GM19035 (cell line): ENCODE results near the gene FOXJ1.

ENCODE experiments used
- ATAC-seq: cut with Tn5 transposase; IDR thresholded peaks from one replicate; pipeline ENCODE4 v1.9.1; 2021; ENCODE audit not compliant: unreplicated experiment

Gene FOXJ1

DNA sequence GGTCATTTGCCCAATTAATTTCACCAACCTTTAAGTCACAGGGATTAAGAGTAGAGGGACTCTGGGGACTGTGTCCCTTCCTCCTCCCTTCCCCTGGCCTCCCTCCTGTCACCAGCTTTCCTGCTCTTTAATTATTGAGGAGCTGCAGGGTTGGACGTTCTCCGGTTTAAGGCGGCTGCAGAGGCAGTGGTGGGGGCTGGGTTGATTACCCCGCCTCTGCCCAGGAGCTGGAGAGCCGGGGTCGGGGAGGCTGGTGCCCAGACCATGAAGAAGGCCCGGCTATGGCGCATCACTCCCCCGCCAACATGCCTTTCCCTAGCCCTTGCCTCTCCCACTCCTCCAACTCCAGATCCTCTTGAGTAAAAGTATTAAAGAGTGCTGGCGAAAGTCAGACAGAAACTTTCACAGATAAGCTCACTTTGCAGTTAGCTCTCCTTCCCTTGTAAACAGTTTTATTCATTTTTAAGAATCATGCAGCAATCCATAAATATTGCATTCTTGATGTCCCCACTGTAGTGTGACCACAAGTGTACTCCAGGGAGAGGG lies 1.1 kb upstream of the FOXJ1 start:
- ATAC-seq = no peak

DNA sequence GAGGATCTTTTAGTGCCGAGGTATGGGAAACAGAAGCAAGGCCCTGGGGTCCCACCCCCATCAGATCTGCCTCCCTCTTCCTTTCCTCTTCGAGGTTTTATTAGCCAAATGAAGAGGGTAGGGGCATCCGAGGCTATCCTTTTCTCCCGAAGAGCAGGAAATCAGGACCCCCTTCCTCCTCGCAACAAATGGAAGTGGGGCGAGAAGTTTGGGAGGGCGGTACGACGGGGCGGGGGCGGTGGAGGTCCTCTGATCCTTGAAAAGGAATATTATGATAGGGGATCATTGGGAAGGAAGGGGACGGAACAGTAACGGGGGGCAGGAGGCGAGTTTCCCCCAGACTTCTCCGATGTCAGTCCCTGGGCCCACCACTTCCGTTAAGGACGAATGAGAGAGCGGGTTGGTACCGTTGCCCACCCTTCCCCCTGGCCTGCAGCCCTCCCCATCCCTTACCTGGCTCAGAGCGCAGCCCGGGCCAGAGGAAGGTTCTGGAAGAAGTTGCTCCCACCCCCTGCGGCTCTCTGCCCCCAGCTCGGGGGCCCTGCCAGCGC lies 309 bp downstream of the FOXJ1 start:
- ATAC-seq = no peak

DNA sequence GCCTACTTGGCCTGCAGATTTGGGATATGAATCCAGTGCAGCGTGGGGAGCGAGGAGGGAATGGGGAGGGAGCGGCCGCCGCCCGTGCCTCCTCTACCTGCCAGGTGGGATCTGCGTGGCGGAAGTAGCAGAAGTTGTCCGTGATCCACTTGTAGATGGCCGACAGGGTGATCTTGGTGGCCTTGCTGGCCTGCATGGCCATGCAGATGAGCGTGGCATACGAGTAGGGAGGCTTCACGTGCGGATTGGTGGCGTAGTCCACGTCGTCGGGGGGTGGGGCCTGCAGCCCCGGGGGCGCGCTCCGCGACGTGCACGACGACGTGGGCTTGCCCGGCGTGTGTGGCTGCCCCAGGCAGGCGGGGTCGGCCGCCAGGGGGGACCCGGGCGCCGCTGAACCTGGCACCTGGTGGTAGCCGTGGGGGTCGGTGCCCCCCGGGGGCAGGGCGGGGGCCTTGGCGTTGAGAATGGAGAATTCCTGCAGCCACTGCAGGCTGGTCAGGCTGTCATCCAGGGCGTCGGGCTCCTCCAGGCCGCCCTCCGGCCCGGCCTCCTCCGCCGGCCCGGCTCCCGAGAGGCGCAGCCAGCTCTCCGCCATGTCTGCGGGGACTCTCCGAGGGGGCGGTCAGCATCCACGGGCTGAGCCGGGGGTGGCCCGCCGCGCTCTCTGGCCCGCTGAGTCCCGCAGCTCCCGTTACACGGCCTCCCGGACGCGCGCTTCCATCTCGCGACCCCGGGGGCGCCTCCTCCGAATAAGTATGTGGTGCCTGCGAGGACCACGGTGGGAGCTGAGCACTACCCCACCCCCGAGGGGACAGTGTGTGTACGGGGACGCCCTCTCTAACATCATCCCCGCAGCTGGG lies 1.0 kb downstream of the FOXJ1 start:
- no peak for ATAC-seq

DNA sequence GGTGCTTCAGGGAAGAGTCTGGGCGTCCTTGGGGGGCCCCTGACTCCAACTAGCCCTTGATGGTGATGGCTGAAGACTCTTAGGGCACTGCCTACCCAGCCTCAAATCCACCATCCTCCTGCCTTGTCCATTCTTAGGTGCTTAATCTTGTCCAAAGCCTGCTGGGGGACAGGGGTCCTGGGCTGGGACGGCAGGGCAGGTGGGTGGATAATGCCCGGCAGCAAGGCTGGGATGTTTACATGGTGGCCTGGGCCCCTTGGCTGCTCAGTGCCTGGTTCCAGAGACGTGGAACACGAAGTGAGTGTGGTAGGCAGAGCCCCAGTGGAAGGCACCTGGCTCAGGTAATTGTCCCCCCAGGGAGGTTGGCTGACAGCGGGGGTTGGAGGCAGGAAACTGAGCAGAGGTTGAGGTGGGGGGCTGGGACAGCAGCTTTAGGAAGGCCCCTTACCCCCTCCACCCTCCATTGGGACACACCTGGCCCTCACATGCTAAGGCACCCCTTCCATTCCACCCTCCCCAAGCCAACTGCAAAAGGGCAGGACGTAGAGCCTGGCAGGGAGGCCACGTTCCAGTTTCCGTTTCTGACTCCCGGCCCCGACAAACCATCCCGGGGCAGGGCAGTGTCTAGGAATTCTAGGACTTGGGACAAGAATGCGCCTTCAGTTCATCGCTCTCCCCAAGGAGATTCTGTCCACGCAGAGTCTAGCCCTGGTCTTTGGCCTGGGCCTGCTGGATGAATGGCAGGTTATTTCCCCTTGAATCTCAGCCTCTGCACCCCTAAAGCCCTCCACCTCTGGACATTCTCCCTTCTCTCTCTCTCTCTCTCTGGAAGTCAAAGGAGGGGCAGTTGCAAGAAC lies 1.9 kb downstream of the FOXJ1 start:
- ATAC-seq = no peak

DNA sequence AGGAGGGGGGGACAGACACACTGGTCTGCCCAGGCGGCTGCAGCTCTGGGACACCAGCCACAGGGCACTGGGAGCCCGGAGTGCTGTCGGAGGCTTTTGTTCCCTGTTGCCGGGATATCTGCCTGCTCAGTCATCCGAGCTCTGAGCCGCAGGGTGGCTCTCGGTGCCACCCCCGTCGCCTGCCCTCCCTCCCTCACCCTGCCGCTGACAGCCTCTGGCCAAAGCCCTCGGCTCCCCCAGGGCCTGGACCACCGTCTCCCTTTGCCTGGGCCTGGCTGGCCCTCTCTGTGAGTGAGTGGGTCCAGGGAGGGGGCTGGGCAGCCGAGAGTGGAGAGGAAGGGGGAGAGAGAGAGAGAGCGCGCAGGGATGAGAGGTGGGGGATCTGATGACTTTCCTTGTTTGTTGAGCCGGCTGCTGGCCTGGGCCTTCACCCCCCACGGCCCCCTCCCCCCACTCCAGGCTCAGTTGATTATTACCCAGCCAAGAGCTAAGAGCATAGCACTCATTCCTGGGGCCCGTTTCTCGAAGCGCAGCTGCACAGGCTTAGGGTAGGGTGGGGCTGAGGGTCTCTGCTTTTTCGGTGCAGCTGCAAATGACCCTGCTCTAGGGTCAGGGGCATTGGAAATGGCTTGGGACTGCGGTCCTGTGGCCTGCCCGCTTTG lies 2.7 kb downstream of the FOXJ1 start:
- ATAC-seq = no peak

DNA sequence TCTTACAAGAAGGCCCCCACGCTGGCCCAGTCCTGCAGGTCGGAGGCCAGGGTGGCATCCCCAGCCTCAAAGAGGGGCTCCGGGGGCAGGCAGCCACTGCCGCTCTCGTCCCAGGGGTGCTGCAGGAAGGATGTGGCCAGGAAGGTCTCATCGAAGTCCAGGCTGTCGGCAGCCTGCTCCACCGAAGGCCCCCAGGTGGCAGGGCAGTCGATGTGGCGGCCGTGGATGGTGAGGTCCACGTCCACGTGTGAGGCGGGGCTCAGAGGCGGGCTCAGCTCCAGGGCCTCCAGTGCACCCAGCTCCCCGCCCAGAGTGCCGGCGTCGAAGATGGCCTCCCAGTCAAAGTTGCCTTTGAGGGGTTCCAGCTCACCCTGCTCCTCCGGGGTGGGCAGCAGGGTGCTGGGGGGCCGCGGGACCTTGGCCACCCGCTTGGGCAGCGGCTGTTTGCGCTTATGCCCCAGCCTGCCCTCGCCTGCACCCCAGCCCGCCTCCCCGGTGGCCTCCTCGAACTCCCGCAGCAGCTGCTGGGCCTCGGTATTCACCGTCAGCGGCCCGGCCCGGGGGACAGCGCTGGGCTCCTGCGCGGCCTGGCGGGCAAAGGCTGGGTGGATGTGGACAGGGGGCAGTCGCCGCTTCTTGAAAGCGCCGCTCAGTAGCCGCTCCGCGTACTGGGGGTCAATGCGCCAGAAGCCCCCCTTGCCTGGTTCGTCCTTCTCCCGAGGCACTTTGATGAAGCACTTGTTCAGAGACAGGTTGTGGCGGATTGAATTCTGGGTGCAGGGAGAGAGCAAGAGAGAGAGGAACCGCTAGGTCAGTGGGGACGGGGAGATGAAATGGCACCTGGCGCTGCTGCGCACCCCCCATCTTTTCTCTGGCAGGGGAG lies 3.5 kb downstream of the FOXJ1 start:
- ATAC-seq = no peak

DNA sequence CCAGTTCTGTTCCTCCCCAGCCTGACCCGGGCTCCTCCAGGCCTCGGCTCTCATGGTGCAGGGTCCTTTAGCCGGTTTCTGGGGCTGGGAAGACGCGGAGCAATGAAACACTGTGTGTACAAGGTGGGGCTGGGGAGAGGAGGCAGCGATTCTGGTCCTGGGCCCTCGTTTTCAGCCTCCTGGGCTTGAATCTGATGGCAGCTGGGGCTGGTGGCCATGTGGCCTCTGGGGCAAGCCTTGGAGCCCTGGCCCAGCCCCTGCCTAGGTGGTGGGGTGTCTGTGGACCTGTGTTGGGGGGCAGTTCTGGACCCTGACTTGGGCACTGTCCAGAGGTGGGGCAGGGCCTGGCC lies 4.1 kb downstream of the FOXJ1 start:
- no peak for ATAC-seq

DNA sequence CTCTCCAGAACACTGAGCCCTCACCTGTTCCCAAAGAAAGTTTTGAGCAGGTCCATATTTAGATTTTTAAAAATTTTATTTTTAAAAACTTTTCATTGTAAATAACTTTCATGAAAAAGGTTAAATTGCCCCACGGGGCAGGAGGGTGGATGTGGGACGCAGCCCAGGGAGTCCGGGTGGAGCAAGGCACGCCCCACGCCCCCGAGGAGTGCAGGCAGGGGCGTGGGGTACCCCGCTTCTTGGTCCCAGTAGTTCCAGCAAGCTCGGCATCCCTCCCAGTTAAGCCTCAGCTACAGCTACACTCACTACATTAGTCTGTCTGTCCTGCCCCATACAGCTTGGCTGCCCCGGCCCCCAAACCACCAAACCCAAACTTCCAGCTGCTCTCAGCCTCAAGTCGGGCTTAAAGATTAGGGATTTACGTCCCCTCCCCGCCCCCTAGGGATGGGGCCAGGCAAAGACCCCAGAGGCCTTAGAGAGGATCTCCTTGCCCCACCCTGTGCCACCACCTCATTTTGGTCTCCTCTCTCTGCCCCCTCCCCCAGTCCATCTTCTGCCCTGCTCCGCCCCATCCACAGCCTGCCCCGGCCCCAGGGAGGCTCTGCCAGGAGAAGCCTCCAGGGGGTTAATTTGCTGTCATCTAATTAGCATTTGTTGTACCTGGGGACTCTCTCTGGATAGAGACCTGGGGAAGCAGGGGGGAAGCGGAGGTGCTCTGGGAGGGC lies 4.6 kb downstream of the FOXJ1 start:
- no peak for ATAC-seq

DNA sequence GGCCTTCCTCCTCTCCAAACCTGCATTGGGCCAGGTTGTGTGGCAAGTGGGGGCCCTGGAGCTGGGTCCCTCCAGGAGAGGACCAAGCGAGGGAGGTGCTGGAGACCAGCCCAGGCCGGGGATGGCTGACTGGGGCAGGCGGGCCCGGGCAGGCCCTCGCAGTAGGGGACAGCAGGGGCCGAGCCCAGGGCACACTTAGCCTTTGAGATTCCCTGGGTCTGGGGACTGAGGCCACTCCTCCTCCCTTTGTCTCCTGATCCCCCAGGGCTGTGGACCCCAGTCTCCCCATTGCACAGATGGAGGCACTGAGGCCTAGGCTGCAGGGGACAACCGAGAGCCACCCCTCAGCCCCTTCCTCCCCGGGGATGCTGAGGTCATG lies 5.2 kb downstream of the FOXJ1 start:
- no peak for ATAC-seq

DNA sequence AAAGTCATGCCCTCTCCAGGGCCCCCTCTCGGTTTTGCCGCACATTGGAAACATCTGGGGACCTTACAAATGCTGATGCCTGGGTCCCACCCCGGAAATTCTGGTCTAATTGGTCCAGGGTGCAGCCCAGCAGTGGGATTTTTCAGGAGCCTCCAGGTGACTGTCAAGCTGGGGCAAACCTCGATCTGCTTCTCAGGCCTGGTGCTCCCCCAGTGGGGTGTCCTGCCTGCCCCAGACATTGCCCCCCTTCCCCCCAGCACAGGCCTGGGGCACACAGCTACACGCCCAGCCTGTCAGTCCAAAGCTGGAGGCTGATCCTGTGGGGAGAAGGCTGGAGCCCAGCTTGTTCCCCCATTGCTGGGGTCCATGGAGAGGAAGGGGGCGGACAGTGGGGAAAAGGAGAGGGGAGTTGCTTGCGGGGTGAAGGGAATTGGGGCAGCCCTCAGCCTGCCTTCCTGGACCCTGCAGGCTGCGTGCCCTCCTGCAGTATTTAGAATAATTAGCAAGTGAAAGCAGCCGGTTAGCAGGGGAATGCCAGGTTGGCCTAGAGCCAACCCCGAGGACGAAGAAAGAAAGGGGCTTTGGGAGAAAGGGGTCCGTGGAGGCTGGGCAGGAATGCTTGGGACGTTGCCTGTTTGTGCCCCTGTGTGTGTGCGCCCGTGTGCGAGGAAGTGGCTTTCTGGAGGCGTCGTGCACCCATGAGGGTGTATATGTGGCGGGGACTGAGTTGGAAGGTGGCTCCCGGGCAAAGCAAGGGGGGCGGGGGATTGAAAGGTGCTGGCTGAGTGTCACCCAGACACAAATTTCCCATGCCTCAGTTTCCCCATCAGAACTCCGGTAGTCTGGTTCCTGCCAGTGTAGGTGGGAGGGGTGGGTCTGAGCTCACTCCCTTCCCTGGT lies 5.9 kb downstream of the FOXJ1 start:
- no peak for ATAC-seq

DNA sequence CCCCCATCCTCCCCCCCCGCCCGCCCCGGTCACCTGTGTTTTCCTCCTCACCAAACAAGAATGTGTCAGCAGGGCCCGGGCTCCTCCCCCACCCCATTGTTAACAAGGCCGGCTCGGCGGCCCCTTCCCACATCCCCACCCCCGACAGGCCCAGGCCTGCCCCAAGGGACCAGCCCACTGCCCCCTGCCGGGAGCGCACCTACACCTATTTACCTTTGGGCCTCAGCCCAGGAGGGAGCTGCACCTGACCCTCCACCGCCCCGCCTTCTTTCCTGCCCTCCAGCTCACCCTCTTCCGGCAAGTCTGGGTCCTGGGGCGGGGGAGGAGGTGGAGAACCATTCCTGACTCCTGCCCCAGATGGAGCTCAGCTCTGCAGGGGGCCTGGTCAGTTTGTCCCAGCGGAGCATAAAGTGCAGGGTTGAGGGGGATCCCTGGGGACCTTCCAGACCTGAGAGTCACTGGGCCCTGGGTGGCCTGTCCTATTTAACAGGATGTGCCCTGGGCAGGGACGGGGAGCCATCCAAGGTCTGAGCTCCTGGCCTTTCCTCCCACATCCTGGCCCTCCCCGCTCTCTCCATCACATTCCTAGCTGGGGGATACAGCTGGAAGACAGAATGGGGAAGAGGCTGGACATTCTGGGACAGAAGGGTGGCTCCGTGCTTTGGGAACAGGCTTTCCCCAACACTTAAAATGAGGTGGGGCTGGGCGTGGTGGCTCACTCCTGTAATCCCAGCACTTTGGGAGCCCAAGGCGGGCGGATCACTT lies 8.3 kb downstream of the FOXJ1 start:
- no peak for ATAC-seq

DNA sequence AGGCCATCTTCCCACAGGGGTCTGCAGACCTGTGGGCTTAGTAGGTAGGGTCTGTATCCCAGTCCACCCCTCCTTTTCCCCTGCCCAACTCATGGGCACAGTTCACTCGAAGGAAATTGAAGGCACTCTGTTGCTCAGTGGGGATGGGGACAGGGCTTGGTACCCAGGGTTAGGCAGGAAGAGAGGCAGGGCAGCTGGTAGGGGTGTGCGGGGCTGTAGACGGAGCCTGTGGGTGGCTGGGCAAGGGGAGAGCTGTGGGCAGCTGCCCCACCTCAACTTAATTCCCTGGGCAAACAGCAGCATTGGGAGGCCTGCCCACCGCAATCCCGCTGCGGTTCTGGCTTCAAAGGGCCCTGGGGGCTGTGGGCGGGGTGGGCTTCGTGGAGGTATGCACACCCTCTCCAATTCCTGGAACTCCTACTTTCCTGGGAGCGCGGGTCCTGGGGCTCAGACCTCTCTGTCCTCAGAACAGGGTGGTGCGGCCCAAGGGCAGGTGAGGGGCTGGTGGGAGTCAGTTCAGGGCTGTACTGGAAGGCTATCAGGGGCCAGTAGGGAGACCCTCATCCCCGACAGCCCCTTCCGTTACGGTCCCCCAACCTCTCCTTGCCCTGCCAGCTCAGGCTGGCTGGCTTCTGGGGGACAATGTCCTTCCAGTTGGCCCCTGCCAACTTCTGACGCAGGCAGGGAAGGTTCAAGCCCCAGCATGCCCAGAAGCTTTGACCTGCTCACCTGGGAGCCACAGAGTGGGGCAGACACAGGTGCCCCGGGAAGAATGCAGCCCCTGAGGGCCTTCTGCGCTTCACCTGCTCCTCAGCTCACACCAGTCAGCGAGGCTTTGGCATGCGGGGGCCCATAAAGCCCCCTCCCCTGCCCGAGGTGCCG lies 9.1 kb downstream of the FOXJ1 start:
- no peak for ATAC-seq

DNA sequence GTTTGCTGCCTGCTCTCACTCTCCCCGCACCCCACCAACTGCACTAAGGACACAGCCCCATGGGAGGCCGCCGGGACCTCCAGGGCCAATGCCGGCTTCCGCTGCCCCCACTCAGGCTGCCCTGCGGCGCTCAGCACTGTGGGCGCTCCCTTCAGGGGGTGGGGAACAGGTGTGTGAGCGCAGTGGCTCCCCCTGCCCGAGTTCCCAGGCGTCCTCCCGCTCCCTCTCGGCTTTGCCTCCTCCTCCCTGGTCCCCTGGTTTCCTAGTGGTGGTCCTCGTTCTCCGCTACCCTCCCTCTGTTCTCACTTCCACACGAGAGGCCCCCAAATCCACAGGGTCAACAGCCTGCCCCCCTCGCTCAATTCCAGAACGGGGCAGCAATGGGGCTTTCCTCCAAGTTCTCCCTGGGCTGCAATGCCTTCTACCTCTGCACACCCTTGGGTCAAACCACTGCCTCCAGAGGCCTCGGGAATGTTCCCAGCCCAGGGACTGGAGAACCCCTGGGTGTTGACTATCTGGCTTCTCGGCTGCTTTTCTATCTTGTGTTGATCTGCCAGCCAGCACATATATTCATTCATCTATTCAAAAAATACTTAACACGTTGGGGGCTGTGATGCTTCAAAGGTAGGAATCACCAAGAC lies 9.9 kb downstream of the FOXJ1 start:
- no peak for ATAC-seq

DNA sequence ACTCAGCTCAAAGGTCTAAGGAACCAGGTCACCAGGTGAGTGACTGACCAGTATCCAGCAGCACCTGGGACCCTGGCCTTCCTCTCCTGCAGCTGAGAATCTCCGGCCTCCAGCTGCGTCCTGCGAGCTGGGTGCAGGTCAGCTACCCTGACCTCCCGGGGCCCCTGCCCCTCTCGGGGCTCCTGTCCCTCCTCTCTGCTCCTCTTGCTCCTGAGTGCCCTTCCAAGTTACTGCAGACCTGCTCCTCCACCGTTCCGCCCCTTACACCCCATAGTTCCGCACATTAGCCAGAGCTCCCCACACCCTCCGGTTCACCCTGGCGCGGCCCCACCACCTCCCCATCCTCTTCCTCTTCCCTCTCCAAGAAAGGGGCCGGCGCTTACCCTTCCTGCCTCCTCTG lies 10.6 kb downstream of the FOXJ1 start:
- no peak for ATAC-seq

DNA sequence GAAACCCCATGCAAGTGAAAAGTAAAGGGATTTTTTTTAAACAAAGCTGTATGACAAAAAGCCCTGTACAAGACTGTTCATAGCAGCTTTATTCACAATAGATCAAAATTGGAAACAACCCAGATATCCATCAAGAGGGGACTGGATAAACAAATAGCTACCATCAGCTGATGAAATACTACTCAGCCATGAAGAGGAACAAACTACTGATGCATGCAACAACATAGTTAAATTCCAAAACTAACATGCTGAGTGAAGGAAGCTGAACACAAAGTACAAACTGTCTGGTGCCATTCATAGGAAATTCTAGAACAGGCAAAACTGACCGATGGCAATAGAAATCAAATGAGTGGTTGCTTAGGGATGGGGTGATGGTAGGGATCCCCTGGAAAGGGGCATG lies 15.1 kb downstream of the FOXJ1 start:
- no peak for ATAC-seq

DNA sequence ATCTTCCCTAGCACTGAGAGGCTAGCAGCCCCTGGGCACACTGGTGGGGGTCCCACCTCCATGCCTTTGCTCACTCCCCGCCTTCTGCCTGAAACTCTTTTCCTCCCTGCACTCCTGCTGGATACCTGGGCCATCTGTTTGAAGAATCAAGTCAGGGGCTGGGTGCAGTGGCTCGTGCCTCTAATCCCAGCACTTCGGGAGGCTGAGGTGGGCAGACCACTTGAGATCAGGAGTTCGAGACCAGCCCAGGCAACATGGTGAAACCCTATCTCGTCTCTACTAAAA lies 15.7 kb downstream of the FOXJ1 start:
- no peak for ATAC-seq
